ENCODE measurements around the gene COL17A1.
A peak's percentile ranks its signal among the peaks of the same experiment; 100 is the strongest.

Gene COL17A1

DNA sequence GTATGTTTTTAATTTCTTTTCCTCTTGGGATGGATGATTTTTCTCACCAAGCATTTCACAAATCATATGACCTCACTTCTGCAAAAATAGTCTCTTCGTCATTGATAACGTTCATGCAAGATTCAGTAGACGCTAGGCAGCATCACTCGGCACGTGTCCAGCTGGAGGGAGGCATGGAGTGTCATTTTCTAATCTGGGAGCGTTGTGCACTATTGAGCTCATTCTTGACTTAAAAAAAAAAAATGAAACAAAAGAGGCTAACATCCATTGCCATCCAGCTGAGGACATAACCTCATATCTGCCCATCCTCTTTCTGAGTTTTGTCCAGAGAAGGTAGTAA lies 56.2 kb downstream of the COL17A1 start:
- DNase-seq: no peak

DNA sequence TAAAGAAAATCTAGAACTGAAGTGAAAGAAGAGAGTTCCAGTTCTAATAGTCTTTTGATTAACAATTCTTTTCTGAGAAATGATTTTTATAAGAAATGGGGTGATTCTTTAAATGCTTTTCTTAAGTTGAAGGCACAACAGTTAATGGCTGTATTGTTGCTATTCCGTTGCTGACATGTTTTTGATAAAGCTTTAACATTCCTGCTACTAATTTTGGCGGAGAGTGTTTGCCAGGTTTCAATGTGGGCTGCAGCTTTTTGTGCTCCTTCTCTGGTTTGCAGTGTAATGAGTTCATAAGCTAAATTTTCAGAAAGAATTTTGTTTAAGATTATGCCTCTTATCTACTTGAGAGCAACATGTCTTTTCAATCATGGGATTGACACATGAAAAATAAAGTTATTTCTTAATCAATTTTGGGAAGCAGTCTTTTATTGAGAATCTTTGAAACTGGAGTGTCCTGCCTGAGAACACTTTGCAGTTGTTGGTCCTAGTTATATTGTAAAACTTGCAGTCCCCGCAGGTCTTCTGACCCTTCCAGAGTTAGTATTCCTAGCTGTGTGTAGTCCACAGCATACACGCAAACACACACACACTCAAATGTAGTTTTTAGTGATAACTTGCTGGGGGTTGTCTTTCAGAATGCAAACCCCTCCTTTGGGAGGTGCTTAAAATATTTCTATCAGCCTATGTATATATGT lies 56.7 kb downstream of the COL17A1 start:
- no peak for DNase-seq

DNA sequence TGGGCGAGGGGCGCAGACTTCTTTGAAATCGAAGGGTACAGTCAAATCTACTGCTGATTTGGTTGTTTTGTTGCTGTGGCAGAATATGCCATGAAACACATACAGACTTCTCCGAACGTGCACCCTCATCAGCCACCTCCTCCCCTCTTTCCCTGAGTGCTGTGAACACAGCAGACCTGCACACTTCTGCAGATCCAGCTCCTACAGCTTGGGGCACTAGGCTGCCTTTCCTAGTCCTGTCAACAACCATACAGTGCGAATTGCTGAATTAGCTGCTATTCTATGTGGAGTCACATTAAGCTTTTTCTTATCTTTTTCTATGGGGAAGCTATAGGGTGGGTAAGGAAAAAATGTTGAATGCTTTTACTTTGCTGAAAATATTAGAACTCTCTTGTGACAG lies 57.5 kb downstream of the COL17A1 start:
- DNase-seq: no peak

DNA sequence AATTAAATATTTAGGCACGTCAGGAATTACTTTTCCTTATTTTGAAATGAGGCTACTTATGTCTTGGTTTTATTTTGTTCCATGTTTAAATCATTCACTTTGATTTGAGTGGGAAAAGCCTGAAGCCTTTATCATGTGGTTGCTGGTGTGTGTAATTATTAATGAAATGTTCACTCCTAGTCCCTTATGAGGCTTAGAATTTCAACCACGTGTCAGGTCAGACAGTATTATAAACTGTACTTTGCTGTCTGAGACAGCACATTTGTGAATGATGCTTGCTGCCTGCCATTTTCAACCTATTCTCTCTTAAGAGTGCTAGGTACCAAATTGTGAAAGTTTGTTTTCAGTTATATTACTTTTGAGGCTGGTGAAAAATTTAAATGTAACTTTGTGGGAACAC lies 58.9 kb downstream of the COL17A1 start:
- DNase-seq: no peak

DNA sequence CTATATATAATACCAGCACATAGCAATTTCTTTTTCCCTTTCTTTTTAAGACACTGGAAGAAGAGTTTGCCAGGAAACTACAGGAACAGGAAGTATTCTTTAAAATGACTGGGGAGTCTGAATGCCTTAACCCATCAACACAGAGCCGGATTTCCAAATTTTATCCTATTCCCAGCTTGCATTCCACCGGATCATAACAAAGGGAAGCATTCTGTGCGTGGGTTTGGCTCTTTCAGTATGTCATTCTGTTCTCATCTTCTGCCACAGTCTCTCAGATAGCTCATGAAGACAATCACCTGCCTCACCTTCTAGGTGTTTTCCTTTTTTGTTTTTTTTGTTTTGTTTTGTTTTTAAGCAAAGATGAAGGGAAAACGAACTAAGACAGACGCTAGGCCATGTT lies 60.2 kb downstream of the COL17A1 start:
- DNase-seq: no peak

DNA sequence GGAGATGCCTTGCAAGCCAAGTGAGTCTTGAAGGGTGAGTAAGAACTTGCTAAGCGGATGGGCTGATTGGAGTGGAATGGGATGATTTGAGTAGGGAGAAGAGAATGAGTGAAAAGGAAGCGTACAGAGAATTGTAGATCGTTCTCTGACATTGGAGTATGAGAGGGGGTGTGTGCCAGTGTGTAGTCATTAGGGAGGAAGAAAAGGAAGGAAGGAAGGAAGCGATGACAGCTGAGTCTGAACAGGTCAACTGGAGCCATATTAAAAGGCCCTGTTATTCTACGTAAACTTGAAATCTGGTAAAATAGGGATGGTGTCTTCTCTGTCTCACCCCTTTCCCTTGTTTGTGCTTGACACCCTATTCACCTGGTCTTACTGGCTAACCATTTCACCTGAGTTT lies 63.7 kb downstream of the COL17A1 start:
- no peak for DNase-seq

DNA sequence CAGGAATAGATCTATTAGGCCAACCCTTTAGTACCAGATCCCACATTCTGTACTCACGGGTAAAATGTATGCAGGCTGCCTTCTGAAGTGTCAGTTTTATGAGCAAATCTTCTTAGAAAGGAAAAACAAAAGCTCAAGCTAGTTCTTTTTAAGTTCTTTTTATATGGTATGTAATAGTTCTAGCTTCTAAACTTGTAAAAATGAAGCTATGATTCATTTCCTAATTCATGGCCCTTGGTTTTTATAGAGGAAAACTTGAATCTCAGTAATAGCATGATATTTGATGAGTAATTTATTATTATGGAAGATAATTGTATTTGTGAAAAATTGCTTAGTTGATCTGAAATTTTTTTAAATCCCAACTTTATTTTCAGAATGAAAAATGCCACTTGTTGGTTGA lies 64.4 kb downstream of the COL17A1 start:
- no peak for DNase-seq

DNA sequence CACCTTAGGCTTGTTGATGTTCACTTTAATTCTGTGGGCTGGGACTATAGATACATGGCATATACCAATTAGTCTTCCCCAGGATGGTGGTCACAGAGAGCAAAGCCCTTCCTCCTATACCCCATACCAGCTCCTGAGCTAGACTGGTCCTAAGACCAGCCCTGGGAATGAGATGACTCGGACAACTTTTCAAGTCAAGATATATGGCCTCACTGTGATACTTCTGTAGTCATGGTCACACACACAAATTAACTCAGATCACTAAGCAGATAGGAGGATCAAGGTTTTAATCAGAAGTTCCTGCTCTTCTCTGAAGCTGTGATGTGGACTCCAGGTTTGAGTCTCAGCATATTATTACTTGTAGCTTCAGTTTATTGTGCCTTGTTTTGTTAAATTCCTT lies 65.7 kb downstream of the COL17A1 start:
- no peak for DNase-seq

DNA sequence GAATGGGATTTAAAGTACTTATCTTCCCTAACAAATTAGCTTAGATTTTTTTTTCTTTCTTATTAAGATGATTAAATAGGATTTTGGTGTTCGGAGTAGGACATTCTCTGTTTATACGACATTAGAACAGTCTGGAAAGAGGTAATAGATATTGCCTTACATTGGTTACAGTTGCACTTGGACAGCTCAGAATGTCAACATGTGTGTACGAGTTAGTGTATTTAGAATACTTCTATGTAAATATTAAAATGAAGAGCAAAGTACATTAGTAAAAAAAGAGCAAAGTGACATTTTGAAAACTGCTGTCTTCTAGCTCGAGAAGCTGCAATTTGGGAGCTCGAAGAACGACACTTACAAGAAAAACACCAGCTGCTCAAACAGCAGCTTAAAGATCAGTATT lies 67.2 kb downstream of the COL17A1 start:
- DNase-seq: no peak

DNA sequence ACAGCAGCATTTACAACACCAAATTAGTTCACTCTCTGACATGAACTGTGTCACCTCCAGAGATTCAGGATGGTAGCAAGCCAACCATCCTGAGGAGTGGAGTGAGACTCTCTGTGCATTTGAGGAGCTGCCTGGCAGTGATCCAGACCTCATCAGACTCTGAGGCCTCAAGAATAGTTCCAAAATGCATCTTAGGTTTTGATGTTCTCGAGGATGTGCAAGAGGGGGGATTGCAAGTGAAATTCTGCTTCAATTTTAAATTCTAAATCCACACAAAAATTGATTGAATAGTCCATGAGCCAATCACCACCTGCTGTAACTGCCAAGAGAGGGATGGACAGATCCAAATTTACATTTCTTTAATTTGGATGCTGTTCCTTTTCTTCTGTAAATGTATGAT lies 69.0 kb downstream of the COL17A1 start:
- DNase-seq: no peak

DNA sequence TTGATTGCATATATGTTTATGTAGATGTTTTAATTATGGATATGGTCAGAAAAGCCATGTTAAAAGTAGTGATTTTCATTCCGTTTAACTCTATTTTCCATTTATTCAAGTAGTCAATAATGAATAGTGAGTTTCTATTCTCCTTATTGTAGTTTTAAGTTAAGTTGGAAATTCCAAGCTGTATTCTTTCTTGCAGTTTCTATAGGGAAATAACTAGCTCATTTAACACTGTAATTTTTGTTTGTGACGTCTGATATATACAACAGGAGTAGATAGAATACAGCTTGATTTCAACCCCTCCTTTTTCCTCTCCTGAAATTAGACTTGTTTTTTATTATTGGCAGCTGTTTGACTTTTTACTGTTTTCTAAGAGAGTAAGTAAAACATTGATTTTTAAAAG lies 71.5 kb downstream of the COL17A1 start:
- DNase-seq: no peak

DNA sequence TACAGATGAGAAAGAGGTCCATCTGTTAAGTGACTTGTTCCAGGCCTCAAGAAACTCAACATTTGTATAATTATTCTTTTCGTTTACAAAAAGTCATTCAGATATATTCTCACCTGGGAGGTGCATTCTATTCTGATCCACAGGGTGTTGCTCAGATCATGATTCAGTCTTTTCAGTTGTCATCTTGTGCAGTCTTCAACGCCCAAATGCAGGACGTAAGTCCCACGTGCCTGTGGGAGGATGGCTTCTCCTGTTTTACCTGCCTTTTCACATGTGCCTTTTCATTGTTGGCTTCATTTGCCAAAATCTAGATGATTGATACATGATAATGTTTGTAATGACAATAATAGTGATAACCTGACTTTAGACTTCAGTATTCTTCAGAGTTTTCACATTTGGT lies 72.2 kb downstream of the COL17A1 start:
- no peak for DNase-seq

DNA sequence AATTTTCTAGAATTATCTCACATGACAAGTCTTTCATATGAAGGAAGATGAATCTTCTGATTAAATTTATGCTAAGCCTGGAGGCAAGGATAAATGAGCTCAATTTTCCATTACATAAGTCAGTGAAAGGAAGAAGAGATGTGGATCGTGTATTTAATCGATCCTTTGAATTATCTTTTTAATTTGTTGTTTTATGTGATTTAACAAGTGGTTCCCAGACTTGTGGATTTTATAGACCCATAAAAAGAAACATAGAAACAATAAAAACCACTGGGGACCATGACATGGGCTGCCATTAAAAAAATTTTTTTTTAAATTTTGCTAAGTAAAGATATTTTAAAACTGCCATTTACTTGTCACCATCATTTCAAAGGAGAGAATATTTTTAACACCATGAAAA lies 73.8 kb downstream of the COL17A1 start:
- DNase-seq: no peak

DNA sequence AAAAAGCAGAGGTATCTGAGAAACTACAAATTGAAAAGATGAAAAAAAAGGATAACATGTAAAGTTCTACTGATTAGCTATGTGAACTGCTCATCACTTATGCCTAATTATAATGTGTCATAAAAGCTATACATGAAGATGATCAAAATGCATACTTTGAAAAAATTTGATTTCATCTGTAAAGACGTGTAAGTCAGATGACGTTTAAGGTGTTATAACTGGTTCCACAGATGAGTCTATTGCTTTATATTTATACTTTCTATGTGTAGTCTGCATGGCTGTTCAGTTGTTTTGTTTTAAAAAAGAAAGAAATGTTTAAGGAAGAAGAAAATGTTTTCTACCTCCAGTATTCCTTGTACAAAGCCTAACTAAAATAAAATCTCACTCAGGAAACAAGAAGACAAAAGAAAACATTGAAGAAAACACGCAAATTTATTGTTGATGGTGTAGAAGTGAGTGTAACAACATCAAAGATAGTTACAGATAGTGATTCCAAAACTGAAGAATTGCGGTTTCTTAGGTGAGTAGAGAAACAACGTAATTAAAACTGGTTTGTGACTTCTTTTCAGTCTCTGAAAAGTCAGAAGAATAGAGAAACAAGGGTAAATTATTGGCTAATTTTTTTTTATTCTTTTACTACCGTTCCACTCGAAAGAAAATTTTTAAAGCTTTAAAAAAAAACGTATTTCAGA lies 80.4 kb downstream of the COL17A1 start:
- no peak for DNase-seq

DNA sequence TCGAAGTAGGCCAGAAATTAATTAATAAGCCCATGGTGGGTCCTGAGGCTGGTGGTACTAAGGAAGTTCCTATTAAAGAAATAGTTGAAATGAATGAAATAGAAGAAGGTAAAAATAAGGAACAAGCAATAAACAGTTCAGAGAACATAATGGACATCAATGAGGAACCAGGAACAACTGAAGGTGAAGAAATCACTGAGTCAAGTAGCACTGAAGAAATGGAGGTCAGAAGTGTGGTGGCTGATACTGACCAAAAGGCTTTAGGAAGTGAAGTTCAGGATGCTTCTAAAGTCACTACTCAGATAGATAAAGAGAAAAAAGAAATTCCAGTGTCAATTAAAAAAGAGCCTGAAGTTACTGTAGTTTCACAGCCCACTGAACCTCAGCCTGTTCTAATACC lies 82.8 kb downstream of the COL17A1 start:
- no peak for DNase-seq

DNA sequence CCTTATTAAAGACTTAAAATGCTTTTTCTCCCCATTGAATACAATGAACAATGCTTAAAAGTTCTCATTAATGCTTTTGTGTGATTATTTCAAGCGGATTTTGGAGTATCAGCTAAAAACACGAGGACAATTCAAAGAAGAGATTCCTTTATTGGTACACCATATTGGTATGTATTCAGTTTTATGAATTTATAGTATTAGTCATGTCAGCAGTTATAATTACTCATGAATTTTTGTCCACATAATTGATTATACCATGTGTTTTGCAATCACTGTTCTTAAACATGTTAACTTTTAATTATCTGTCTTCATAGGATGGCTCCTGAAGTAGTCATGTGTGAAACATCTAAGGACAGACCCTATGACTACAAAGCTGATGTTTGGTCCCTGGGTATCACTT lies 86.9 kb downstream of the COL17A1 start:
- DNase-seq: no peak

DNA sequence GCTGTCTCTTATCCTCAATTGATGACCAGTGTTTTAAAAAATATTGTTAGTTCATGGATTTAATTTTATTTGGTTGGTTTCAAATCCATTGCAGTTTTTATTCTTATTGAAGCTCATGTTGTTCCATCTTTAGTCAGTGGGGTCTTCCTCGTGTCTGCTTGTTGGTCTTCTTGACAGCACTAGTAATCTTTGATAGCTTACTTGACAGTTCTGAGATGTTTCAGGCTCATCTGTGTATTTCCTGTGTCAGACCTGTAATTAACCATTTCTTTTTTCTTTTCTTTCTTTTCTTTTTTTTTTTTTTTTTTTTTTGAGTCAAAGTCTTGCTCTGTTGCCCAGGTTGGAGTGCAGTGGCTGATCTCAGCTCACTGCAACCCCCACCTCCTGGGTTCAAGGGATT lies 90.5 kb downstream of the COL17A1 start:
- DNase-seq: no peak

DNA sequence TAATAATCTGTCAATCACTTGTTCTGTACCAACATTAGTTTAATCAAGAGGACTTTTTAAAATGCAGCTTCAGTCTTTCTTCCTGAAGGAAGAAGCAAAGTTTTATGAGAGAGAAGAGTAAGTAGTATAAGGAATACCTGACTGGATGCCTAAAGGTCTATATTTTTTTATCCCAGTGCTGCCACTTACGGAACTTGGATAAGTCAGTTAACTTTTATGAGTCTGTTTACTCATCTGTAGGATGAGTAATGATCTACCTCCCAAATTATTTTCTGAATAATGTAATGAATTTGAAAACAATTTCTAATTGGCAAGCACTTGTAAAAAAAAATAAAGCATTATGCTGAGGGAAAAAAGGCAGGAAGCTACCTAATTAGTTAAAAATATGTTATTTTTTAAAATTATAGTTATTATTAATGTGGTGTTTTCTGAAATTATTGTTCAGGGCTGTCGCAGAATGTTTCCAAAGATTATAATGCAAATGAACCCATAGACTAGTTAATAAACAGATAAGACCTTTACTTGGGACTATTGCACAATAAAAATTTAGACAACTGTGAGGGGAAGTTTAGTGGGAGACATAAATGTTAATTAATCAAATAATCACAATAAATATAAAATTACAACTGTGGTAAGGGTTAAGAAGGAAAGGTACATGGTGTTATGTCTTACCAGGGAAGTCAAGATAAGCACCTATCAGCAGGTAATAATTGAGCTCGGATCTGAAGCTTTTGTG lies 94.1 kb downstream of the COL17A1 start:
- no peak for DNase-seq

DNA sequence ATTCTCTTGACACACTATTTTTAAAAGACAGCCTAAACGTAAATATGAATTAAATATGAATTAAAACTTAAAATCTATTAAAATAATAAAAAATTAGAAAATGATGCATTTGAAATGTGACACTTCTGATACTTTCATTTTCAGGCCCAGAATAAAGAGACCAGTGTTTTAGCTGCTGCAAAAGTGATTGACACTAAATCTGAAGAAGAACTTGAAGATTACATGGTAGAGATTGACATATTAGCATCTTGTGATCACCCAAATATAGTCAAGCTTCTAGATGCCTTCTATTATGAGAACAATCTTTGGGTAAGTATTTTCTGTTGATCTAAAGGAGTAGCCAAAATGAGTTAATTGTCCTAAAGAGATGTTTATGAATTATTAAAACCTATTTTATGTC lies 95.1 kb downstream of the COL17A1 start:
- DNase-seq: no peak

DNA sequence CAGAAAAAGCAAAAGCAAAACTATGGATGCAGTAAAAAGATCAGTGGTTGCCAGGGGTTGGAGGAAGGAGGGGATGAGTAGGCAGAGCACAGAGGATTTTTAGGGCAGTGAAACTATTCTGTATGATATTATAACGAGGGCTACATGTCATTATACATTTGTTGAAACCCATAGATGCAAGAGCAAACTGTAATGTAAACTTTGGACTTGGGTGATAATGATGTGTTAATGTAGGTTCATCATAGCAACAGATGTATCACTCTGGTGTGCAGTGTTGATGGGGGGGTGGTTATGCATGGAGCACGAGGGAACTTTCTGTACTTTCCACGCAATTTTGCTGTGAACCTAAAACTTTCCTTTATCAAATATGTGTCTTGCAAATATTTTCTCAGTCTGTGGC lies 95.6 kb downstream of the COL17A1 start:
- DNase-seq: no peak

DNA sequence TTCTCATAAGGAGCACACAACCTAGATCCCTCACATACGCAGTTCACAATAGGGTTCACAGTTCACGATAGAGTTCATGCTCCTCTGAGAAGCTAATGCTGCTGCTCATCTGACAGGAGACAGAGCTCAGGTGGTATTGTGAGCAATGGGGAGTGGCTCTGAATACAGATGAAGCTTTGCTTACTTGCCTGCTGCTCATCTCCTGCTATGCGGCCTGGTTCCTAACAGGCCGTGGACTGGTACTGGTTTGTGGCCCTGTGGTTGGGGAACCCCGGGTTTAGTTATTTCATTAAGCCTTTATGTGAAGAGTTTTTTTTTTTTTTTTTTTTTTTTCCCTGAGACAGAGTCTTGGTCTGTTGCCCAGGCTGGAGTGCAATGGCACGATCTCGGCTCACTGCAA lies 99.3 kb downstream of the COL17A1 start:
- no peak for DNase-seq

DNA sequence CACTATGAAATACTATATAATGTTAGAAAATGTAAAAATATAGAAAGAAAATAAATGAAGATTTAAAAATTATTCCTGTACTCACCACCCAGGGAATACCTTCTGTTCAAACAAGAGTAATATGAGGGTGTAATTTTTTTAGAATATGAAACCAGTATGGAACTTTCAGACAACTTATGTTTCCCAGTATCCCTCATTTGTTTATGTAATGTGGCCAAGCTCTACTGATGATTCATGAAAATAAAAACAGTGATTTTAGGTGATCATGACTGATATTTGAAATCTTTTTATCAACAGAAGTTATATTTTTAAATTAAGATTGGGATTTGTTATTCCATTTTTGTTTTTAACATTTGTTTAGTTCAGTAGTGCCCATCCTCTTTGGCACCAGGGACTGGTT lies 100.0 kb downstream of the COL17A1 start:
- no peak for DNase-seq

DNA sequence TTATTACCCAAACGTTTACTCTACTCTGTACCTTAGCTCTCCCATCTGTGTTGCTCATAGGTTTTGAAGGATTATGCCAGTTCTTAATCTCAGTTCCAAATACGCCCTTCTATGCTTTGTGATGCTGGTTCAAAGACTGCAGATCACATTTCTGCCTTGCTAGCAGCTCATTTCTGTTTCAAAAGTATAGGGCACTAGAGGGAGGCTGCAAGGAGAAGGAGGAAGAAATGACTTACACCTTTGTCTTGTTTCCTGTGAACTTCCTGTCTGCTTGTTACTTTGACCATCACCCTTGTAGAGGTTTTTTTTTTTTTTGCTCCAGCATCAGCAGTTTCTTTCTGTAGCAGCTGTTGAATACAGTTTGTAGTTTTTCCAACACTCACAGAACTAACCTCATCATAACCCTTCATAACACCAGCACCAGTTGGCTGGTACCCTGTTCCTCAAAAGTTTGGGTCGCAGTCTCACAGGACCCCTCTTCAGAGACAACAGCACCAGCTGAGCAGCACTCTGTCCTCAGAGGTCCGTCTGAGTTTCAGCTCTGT lies 102.2 kb downstream of the COL17A1 start:
- DNase-seq: no peak

DNA sequence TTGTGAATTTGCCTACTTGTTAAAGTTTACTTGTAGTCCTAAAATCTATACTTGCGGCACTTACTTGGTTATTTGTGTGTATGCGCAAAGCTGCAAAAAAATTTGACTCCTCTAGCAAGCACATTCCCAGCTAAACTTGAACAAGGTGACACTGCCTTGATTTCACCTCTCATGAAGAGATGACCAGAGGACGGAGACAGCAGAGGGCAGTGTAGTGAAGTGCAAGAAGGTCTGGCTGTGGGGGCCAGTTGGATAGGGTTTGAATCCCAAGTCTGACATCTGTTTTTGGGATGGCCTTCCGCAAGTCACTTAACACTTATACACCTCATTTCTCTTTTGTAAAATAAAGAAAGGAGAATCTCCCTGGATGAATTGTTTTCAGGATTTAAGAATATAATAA lies 103.0 kb downstream of the COL17A1 start:
- DNase-seq: peak; percentile 7

Measured in SHP77 treated with DMSO at 0.1 percent for 48 hours (cell line).